Activated CD8-positive, alpha-beta T cell treated with anti-CD3 and anti-CD28 coated beads for 36 hours (primary cell): Measurements from ENCODE around the gene PRR29. TPM values are rescaled to one million over a fixed set of nuclear protein-coding genes. Genes with fewer than 3 reads are reported as not detected.
A peak's percentile ranks its signal among the peaks of the same experiment; 100 is the strongest.

Source experiments
- ATAC-seq: fragments of 200-7000 bp; cut with Tn5 transposase; one replicate; pipeline ENCODE4 v1.10.0; 2021; ENCODE audit warnings: mild to moderate bottlenecking, moderate library complexity
- CTCF ChIA-PET: fragments of 350-600 bp; sonication (Branson Sonifier 250); formaldehyde crosslinking; loops from one replicate; lab custom pipeline; 2021; ENCODE audit warnings: antibody characterized with exemption; lab: Charles Lee
- POLR2A ChIA-PET: fragments of 350-600 bp; sonication (Branson Sonifier 250); formaldehyde crosslinking; loops from one replicate; lab custom pipeline; 2021; ENCODE audit warnings: antibody characterized with exemption; lab: Charles Lee
- DNase-seq: peaks from one replicate; pipeline ENCODE4 v3.0.0-alpha.2; 2020
- H3K27ac Mint-ChIP-seq: one replicate; pipeline ENCODE4 v1.8.0; 2021; ENCODE audit warnings: mild to moderate bottlenecking, mixed read lengths
- H3K27me3 Mint-ChIP-seq: one replicate; pipeline ENCODE4 v1.8.0; 2021; ENCODE audit warnings: mixed read lengths
- H3K36me3 Mint-ChIP-seq: one replicate; pipeline ENCODE4 v1.8.0; 2021; ENCODE audit warnings: low read depth, mixed read lengths
- H3K4me1 Mint-ChIP-seq: one replicate; pipeline ENCODE4 v1.8.0; 2021; ENCODE audit warnings: low read depth, mixed read lengths
- H3K4me3 Mint-ChIP-seq: one replicate; pipeline ENCODE4 v1.8.0; 2021; ENCODE audit warnings: mild to moderate bottlenecking, moderate library complexity, mixed read lengths
- H3K9me3 Mint-ChIP-seq: one replicate; pipeline ENCODE4 v1.8.0; 2021; ENCODE audit warnings: mixed read lengths
- CTCF ChIP-seq: fragments of 200-600 bp; IDR thresholded peaks from one replicate; pipeline ENCODE4 v1.8.0; 2022; ENCODE audit warnings: antibody characterized with exemption, mild to moderate bottlenecking
- intact Hi-C: fragments of 100-400 bp; cut with micrococcal nuclease; formaldehyde crosslinking; loops from one replicate; pipeline ENCODE4 v1.10.0; 2022
- total RNA-seq, 2 experiments: library from RNA; stranded (reverse); gene quantifications; one replicate each; pipeline ENCODE4 v1.2.3, GENCODE V29; 2021

PRR29 gene
- total RNA-seq, 2 experiments from 2014 or later: 0.74 to 2.5 TPM

GRCh38 chr17:64008830-64009229 is 10.7 kb downstream of the PRR29 start:
- intact Hi-C loops: no loop called here
- Mint-ChIP-seq H3K4me1 (peaks cover 53% of the 10 kb centered on the region), H3K27me3 (no peaks in the 10 kb centered on the region), H3K36me3 (peaks cover 26% of the 10 kb centered on the region), H3K27ac (no peak overlapping the region), H3K9me3 (no peaks in the 10 kb centered on the region), H3K4me3 (no peak overlapping the region)
- no peak for DNase-seq
- ATAC-seq: no peak
- TF ChIP-seq CTCF: no peak
- CTCF ChIA-PET: interaction anchor here (0.7 to 0.9 kb wide), 2 partner anchors 14 to 18 kb away, joined by 3 to 4 read pairs; no protein-coding TSS in a partner anchor
- POLR2A ChIA-PET: interaction anchor here (0.7 kb wide), 1 partner anchor 125 kb away, joined by 3 read pairs; no protein-coding TSS in a partner anchor

GRCh38 chr17:64009571-64010402 is 11.6 kb downstream of the PRR29 start:
- TF ChIP-seq CTCF: no peak
- Mint-ChIP-seq H3K27me3 (no peaks in the 10 kb centered on the region), H3K4me3 (no peak overlapping the region), H3K36me3 (peaks cover 27% of the 10 kb centered on the region), H3K9me3 (no peaks in the 10 kb centered on the region), H3K27ac (peak overlapping the region; percentile 59), H3K4me1 (peaks cover 61% of the 10 kb centered on the region)
- DNase-seq (no peak), ATAC-seq (no peak)
- ChIA-PET CTCF (interaction anchor here (0.7 to 0.9 kb wide), 5 partner anchors 15 to 90 kb away, joined by 3 to 6 read pairs (median 4); no protein-coding TSS in a partner anchor), POLR2A (interaction anchor here (0.9 kb wide), 1 partner anchor 158 kb away, joined by 3 read pairs; no protein-coding TSS in a partner anchor)
- intact Hi-C loops: no loop called here

- ChIA-PET POLR2A (no interaction called here), CTCF (no interaction called here)
- H3K4me3 Mint-ChIP-seq: peak overlapping the region; percentile 94
- no peak for TF ChIP-seq CTCF
- peaks cover 29% of the 10 kb centered on the region for H3K36me3 Mint-ChIP-seq
- DNase-seq (no peak), ATAC-seq (no peak)
- H3K27ac Mint-ChIP-seq: peak overlapping the region; percentile 97
- peaks cover 61% of the 10 kb centered on the region for H3K4me1 Mint-ChIP-seq
- intact Hi-C loops: no loop called here
- no peaks in the 10 kb centered on the region for H3K27me3 Mint-ChIP-seq
- H3K9me3 Mint-ChIP-seq: no peaks in the 10 kb centered on the region
These were observed 17.3 kb downstream of the PRR29 start for GRCh38 chr17:64015447-64015846.

GRCh38 chr17:64016231-64016784 is 18.2 kb downstream of the PRR29 start:
- Mint-ChIP-seq H3K27ac (peak overlapping the region; percentile 97), H3K4me1 (peaks cover 57% of the 10 kb centered on the region), H3K9me3 (no peaks in the 10 kb centered on the region), H3K27me3 (no peaks in the 10 kb centered on the region), H3K36me3 (peaks cover 27% of the 10 kb centered on the region), H3K4me3 (peak overlapping the region; percentile 94)
- peak; percentile 32 for TF ChIP-seq CTCF
- CTCF ChIA-PET: interaction anchor here (0.9 to 3.4 kb wide), 15 partner anchors 9 to 175 kb away, joined by 3 to 34 read pairs (median 9); partner anchors contain the start of genes CD79B, ERN1, GH1 and PRR29
- ATAC-seq (no peak), DNase-seq (no peak)
- intact Hi-C loops: no loop called here
- POLR2A ChIA-PET: interaction anchor here (0.7 to 1.9 kb wide), 10 partner anchors 9 to 489 kb away, joined by 3 to 11 read pairs (median 3); partner anchors contain the start of gene PRR29
